Muscle of leg (tissue), 11 donors: ENCODE measurements around the gene GHRHR. TPM values are rescaled to one million over a fixed set of nuclear protein-coding genes. Genes with fewer than 3 reads are reported as not detected.
A peak's percentile ranks its signal among the peaks of the same experiment; 100 is the strongest.

ENCODE experiments used
- DNase-seq: peaks from one replicate; pipeline ENCODE4 v3.0.0; 2013
- H3K27ac ChIP-seq: one replicate; pipeline ENCODE4 v1.5.1; 2013; ENCODE audit warnings: mild to moderate bottlenecking, low read length, control low read depth
- H3K27me3 ChIP-seq: one replicate; pipeline ENCODE4 v1.6.1; 2013; ENCODE audit warnings: low read length; ENCODE audit not compliant: control insufficient read depth, insufficient read depth
- H3K36me3 ChIP-seq: one replicate; pipeline ENCODE4 v1.6.1; 2013; ENCODE audit warnings: low read length; ENCODE audit not compliant: control insufficient read depth, insufficient read depth
- H3K4me1 ChIP-seq: one replicate; pipeline ENCODE4 v1.6.1; 2013; ENCODE audit warnings: low read length; ENCODE audit not compliant: control insufficient read depth, insufficient read depth
- H3K4me3 ChIP-seq: one replicate; pipeline ENCODE4 v1.5.1; 2013; ENCODE audit warnings: low read length, control low read depth
- H3K9me3 ChIP-seq: replicated peaks from 2 replicates; pipeline ENCODE4 v1.6.1; 2013; ENCODE audit warnings: low read depth, low read length; ENCODE audit not compliant: control insufficient read depth
- WGBS: methylation state at CpG from one replicate; pipeline ENCODE4 v1.1.5; 2013; ENCODE audit warnings: missing lambda C conversion rate; ENCODE audit not compliant: insufficient coverage; 5-methylcytosine and 5-hydroxymethylcytosine counted together
- polyA plus RNA-seq, 8 donors: library from polyadenylated mRNA; unstranded; fragments of 120-200 nt; gene quantifications; one replicate each; pipeline versions ENCODE4 v1.2.1 to v1.2.3, GENCODE V29; 2013; ENCODE audit warnings: inconsistent platforms in 1 of 8, low replicate concordance in 1 of 8; ENCODE audit not compliant: insufficient read length in 8 of 8, insufficient read depth in 1 of 8
- total RNA-seq: library from RNA; stranded (reverse); fragments of 120-200 nt; gene quantifications from one replicate; pipeline ENCODE4 v1.2.4, GENCODE V29; 2013

GHRHR gene
- total and polyA plus RNA-seq, 9 donors: 0.35 to 1.5 (median 0.89) TPM

DNA sequence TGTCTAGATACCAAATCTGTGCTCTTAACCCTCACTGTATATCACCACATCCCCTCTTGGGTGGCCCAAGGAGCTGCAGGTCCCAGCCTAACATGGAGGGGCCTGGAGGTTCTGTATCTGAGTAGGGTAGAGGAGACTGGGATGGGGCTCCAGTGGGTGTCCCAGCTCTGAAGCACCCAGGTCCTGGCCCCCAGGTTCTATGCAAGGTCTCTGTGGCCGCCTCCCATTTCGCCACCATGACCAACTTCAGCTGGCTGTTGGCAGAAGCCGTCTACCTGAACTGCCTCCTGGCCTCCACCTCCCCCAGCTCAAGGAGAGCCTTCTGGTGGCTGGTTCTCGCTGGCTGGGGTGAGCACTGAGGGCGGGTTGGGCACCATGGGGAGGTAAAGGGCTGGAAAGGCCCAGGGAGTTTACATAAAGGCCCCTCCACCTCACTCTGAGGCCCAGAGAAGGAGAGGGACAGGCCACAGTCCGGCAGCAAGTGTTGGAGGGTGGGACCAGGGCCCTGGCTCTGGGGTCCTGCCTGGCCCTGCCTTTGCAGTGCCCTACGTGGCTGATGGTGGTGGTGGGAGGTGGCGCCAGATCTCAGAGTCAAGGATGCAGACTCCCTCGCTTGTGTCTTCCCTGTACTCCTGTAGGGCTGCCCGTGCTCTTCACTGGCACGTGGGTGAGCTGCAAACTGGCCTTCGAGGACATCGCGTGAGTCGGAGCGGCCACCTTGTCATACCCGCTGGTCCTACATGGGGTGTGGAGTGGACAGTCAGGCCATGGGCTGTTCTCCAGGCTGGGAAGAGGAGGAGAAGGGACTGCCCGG lies 10.2 kb downstream of the GHRHR start:
- H3K4me3 ChIP-seq: no peak overlapping the region
- no peak overlapping the region for H3K27ac ChIP-seq
- no peaks in the 10 kb centered on the region for H3K9me3 ChIP-seq
- H3K36me3 ChIP-seq: no peaks in the 10 kb centered on the region
- no peak for DNase-seq
- H3K4me1 ChIP-seq: peaks cover 4% of the 10 kb centered on the region
- WGBS: 93% methylated on average over 14 of the region's 18 CpGs
- H3K27me3 ChIP-seq: peaks cover 15% of the 10 kb centered on the region

DNA sequence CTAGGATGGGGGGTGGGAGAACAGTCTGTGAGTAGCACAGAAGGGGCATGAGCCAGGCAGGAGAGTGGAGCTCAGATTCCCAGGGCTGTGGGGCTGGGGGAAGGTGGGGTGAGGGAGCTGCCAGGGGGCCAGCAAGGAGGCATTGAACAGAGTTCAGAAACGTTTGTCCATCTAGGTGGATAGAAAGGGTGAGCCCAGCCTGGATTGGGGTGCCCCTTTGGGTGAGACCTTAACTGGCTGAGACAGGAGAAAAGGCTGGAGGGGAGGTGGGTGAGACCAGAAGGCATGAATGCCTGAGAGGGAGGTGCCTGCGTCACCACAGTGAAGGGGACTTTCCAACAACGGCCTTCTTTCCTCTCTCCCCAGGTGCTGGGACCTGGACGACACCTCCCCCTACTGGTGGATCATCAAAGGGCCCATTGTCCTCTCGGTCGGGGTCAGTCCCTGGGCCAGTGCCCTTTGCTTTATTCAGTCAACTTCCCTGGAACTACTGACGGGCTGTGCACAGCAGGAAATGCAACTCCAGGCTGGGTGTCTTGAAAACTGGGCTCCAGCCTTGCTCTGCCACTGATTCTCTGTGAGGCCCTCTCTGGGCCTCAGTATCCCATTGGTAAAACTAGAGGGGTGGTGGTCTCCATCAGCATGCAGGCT lies 11.0 kb downstream of the GHRHR start:
- Histone ChIP-seq H3K4me1 (peaks cover 4% of the 10 kb centered on the region), H3K27me3 (peaks cover 15% of the 10 kb centered on the region), H3K4me3 (no peak overlapping the region), H3K27ac (no peak overlapping the region), H3K9me3 (no peaks in the 10 kb centered on the region), H3K36me3 (no peaks in the 10 kb centered on the region)
- peak; percentile 57 for DNase-seq
- WGBS: 23% methylated on average over 6 of the region's 7 CpGs

DNA sequence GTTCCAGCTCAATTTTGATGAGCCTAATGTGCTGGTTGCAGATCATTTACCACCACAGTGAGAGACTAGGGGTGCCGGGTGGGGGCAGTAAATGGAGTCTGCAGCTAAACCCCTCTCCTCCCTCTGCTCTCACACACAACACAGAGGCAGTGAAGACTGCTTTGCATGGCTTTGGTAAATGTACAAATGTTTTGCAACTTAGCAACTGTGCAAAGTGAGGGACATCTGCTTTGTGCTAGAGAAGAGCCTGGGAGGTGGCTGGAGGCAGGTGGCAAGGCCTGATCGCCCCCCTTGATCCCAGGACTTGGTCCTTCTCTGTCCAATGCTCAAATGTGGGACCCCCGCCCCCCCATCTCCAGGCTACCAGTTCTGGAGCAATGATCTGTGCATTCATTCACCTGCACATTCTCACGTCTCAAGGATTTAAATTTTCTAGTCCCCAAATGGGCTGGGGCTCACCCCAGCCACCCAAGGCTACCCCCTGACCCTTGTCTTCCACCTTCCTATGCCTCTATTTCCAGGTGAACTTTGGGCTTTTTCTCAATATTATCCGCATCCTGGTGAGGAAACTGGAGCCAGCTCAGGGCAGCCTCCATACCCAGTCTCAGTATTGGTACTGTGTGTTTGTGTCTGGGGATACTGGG lies 11.6 kb downstream of the GHRHR start:
- DNase-seq: no peak
- Histone ChIP-seq H3K27ac (no peak overlapping the region), H3K36me3 (no peaks in the 10 kb centered on the region), H3K9me3 (no peaks in the 10 kb centered on the region), H3K4me3 (no peak overlapping the region), H3K27me3 (peaks cover 15% of the 10 kb centered on the region), H3K4me1 (peaks cover 4% of the 10 kb centered on the region)
- 100% methylated on average over 2 of the region's 5 CpGs for WGBS

DNA sequence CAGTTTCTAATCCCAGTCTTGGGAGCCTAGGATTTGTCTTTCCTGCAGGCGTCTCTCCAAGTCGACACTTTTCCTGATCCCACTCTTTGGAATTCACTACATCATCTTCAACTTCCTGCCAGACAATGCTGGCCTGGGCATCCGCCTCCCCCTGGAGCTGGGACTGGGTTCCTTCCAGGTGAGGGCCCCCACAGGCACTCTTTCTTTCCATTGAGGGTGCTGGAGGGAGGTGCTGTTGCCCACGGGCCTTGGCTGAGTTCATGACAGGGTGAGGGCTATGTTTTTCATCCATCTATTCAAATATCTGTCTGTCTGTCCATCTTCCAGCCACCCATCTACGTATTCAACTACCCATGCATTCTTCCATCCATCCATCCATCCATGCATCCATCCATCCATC lies 12.6 kb downstream of the GHRHR start:
- peaks cover 15% of the 10 kb centered on the region for H3K27me3 ChIP-seq
- no peak overlapping the region for H3K4me3 ChIP-seq
- H3K9me3 ChIP-seq: no peaks in the 10 kb centered on the region
- H3K27ac ChIP-seq: no peak overlapping the region
- no peaks in the 10 kb centered on the region for H3K36me3 ChIP-seq
- DNase-seq: no peak
- 92% methylated on average over 1 of the region's 5 CpGs for WGBS
- peaks cover 3% of the 10 kb centered on the region for H3K4me1 ChIP-seq

DNA sequence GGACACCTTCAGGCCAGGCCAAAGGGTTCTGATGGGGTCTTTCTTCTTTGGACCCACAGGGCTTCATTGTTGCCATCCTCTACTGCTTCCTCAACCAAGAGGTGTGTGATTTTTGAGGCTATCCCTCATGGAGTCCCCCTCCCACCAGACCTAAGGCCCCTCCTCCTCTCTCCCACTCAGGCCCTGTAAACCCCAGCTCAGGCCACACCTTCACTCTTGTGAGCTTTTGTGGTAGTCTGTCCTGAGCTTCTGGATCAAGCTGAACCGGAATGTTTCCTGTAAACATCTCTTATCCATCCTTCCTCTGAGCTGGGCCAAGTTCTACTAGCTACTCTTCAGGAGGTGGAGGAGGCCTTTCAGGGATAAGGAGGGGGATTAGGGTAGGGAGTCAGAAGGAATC lies 13.5 kb downstream of the GHRHR start:
- Histone ChIP-seq H3K36me3 (no peaks in the 10 kb centered on the region), H3K4me1 (no peaks in the 10 kb centered on the region), H3K4me3 (no peak overlapping the region), H3K27ac (no peak overlapping the region), H3K27me3 (peaks cover 7% of the 10 kb centered on the region), H3K9me3 (no peaks in the 10 kb centered on the region)
- no CpG with 5 or more reads among the region's 1 CpG for WGBS
- DNase-seq: no peak

DNA sequence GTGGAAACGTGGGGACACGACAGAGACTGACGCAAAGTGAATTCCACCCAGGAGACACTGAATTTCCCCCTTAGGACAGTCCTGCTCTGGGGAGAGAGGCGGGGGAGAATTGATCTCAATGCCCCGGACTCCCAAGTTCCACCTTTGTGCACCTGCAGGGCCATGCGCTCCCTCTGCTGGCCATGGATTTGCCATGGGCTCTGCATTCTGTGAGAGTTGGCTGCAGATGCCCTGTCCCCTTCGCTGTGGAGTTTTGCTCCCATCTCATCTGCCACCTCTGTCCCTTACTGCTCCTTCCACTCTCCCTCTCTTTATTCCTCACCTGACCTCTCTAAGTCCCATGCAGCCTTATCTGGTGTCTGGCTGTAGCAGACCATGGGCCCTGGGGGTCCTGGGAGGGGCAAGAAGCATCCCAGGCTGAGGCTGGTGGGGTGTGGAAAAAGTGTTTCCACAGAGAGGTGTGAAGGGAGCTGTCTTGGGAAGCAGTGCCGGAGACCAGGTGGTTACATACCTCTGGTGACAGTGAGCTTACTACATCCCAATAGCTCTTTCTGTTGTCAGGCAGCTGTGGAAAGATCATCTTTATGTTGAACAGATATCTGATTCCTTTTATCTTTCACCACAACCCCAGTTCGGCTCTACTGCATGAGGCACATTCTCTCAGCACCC lies 14.3 kb downstream of the GHRHR start:
- Histone ChIP-seq H3K4me1 (no peaks in the 10 kb centered on the region), H3K27me3 (peaks cover 4% of the 10 kb centered on the region), H3K27ac (no peak overlapping the region), H3K4me3 (no peak overlapping the region), H3K36me3 (no peaks in the 10 kb centered on the region), H3K9me3 (no peaks in the 10 kb centered on the region)
- 33% methylated on average over 8 of the region's 9 CpGs for WGBS
- DNase-seq: no peak

DNA sequence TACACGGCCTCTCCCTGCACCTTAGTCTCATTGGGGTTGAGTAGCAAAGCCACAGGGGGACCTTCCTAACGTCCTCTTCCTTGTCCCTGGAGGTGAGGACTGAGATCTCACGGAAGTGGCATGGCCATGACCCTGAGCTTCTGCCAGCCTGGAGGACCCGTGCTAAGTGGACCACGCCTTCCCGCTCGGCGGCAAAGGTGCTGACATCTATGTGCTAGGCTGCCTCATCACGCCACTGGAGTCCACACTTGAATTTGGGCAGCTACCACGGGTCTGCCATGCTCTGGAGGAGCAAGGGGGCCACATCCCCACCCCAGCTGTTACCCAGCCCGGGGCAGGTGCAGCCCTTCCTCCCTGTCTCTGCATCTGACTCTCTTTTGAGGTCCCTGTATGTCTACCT lies 15.3 kb downstream of the GHRHR start:
- WGBS: 68% methylated on average over 11 of the region's 11 CpGs
- no peak for DNase-seq
- Histone ChIP-seq H3K4me3 (no peak overlapping the region), H3K9me3 (no peaks in the 10 kb centered on the region), H3K36me3 (no peaks in the 10 kb centered on the region), H3K27me3 (peaks cover 4% of the 10 kb centered on the region), H3K27ac (no peak overlapping the region), H3K4me1 (peaks cover 2% of the 10 kb centered on the region)

DNA sequence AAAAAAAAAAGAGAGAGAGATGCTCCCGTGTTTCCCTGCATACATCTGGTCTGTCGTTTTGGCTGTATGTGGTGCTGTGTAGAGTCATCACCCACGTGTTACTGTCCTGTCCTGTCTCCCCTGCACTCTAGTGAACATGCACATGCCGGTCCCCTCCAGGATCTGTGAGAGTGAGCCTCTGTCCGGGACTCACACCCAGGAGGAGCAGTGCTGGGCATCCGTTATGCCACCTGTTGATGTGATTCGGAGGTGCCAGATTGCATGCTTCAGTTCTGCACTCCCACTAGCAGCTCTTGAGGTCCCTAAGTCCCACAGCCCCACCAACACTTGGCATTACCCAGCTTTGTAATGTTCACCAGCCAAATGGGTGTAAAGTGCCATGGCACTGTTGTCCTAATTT lies 16.4 kb downstream of the GHRHR start:
- 41% methylated on average over 3 of the region's 7 CpGs for WGBS
- no peak for DNase-seq
- H3K4me1 ChIP-seq: peaks cover 2% of the 10 kb centered on the region

DNA sequence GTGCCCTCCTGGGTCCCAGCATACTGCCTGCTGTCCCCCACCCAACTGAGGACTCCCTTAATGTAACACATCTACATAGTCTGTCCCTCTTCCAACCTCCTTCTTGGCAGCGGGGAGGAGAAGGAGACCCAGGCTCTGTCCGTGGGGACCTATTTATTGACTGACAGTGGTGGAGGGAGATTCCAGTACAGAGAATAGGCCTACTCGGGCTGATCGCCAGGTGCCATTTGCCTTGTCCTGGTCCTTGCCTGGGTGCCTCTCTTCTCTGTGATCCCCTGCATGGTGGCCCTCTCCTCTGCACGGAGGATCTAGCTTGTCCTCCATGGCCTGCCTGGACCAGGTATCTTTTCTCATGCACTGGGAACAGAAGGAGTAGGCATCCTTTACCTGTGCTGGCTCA lies 17.0 kb downstream of the GHRHR start:
- Histone ChIP-seq H3K9me3 (no peaks in the 10 kb centered on the region), H3K4me1 (peaks cover 2% of the 10 kb centered on the region), H3K27ac (no peak overlapping the region), H3K4me3 (no peak overlapping the region), H3K36me3 (no peaks in the 10 kb centered on the region), H3K27me3 (peaks cover 4% of the 10 kb centered on the region)
- DNase-seq: no peak
- WGBS: 79% methylated on average over 4 of the region's 5 CpGs

More for the DNA sequence above, 16.4 kb downstream of the GHRHR start:
- H3K27ac ChIP-seq: no peak overlapping the region
- H3K36me3 ChIP-seq: no peaks in the 10 kb centered on the region
- H3K4me3 ChIP-seq: no peak overlapping the region
- H3K9me3 ChIP-seq: no peaks in the 10 kb centered on the region
- H3K27me3 ChIP-seq: peaks cover 4% of the 10 kb centered on the region
